ENCODE data around the gene SCAANT1. TPM values are rescaled to one million over a fixed set of nuclear protein-coding genes. Genes with fewer than 3 reads are reported as not detected.

Gene SCAANT1
- not detected in 2 replicates for total RNA-seq

GRCh38 chr3:63911873-63912767, at the start of gene SCAANT1:
Gene SCAANT1, minus strand, starts transcription at chr3:63912383.

GRCh38 chr3:63863150-63864007, 48.8 kb downstream of the SCAANT1 start, which contains the start of the genes ATXN7 and THOC7:
Gene ATXN7, plus strand, starts transcription at chr3:63863867. Its CDS starts 48,732 bp downstream, at chr3:63912599.
Gene THOC7, minus strand, starts transcription at chr3:63863805. Its CDS starts 15 bp downstream, at chr3:63863790.

Other genes with a start within 250 kb of the SCAANT1 start
- gene C3orf49, start 93.1 kb downstream of the SCAANT1 start, total RNA-seq: not detected in 2 replicates
- gene THOC7, start 48.6 kb downstream of the SCAANT1 start, total RNA-seq: 46.1 and 75.7 TPM in 2 replicates
- gene ATXN7, start 48.5 kb downstream of the SCAANT1 start, total RNA-seq: 5.0 and 19.6 TPM in 2 replicates
- 116 and 137 TPM in 2 replicates for gene PSMD6, start 111.1 kb upstream of the SCAANT1 start, total RNA-seq